Hematopoietic multipotent progenitor cell treated with erythropoietin and hydrocortisone succinate and interleukin-3 and kit ligand, for 8 days (in vitro differentiated cells): ENCODE results near the gene DSCAML1.
"Not testable (repeated sequence)": the region's sequence is repeated elsewhere in the genome, so short reads cannot be mapped to it uniquely, and the experiment has no call there.

ENCODE experiments used
- DNase-seq: peaks from one replicate; pipeline ENCODE4 v3.0.0-alpha.2; 2015

DSCAML1 gene

GRCh38 chr11:117818041-117818873, 21.2 kb upstream of the DSCAML1 start:
- DNase-seq, result no peak

GRCh38 chr11:117817368-117818040, 20.5 kb upstream of the DSCAML1 start:
- peak; percentile 57 for DNase-seq

GRCh38 chr11:117816846-117817367, 19.9 kb upstream of the DSCAML1 start:
- no peak for DNase-seq

GRCh38 chr11:117816151-117816741, 19.2 kb upstream of the DSCAML1 start:
- no peak for DNase-seq

GRCh38 chr11:117815262-117815803, 18.3 kb upstream of the DSCAML1 start:
- peak; percentile 16 for DNase-seq

- DNase-seq, result peak; percentile 65
Observed at GRCh38 chr11:117814766-117815261, 17.8 kb upstream of the DSCAML1 start.

GRCh38 chr11:117814204-117814765, 17.3 kb upstream of the DSCAML1 start:
- no peak for DNase-seq

- DNase-seq, result not testable (repeated sequence)
Observed at GRCh38 chr11:117810056-117810451, 13.0 kb upstream of the DSCAML1 start.

- DNase-seq, result peak; percentile 32
Observed at GRCh38 chr11:117809236-117810055, 12.4 kb upstream of the DSCAML1 start.

GRCh38 chr11:117808784-117809183, 11.8 kb upstream of the DSCAML1 start:
- no peak for DNase-seq

DNA sequence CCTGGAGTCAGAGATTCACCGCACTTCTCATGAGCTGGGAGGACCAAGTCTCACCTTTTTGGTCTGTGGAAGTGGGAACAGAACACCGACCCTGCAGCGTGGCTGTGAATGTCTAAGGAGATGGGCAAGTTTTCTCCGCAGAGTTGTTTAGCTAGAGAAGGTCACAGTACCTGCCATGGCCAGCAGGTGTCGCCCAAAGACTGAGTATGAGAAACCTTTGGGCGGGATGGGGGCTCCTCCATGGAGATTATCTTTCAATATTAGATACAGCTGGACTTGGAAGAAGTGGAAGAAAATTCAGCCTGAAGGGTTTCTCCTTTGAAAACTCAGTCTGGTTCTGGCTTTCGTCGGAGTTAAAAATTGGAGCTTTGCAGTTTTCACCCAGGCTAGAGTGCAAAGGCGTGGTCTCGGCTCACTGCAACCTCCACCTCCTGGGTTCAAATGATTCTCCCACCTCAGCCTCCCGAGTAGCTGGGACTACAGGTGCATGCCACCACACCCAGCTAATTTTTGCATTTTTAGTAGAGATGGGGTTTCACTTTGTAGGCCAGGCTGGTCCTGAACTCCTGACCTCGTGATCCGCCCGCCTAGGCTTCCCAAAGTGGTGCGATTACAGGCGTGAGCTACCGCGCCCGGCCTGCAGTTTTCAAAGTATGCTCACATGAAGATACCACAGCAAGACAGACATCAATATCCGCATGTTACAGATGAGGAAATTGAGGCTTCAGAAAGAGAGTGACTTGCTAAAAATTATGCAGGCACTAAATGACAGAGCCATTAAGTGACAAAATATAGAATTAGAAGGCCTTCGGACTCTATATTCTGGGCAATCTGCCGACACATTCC, 10.7 kb upstream of the DSCAML1 start:
- peak; percentile 69 for DNase-seq

GRCh38 chr11:117806846-117807245, 9.8 kb upstream of the DSCAML1 start:
- DNase-seq, result no peak

DNA sequence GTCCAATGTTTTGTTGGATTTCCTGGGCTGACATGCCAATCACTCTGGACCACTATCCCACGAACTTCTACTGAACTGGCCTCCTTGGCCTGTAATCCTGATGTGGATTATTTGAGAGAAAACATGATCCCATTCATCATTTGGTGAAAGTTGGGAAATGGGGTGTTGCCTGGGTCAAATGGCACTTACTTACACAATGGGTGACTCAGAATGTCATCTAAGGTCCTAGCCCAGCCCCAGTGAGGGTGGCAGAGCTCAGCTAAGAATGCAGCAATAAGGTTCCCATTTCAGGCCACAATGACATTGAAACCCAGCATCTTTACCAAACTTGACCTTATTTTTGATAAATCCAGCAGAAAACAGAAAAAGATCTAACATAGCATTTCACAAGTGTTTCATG, 8.0 kb upstream of the DSCAML1 start:
- no peak for DNase-seq

GRCh38 chr11:117803896-117804295, 6.9 kb upstream of the DSCAML1 start:
- no peak for DNase-seq

- no peak for DNase-seq
Observed at GRCh38 chr11:117799634-117800033, 2.6 kb upstream of the DSCAML1 start.

GRCh38 chr11:117796456-117796871, 552 bp downstream of the DSCAML1 start:
- no peak for DNase-seq

- DNase-seq, result no peak
Observed at GRCh38 chr11:117795638-117796455, 1.2 kb downstream of the DSCAML1 start.

GRCh38 chr11:117794772-117795629, 2.0 kb downstream of the DSCAML1 start:
- DNase-seq, result no peak

- DNase-seq, result no peak
Observed at GRCh38 chr11:117794135-117794534, 2.9 kb downstream of the DSCAML1 start.
